Keratinocyte (primary cell): ENCODE results near the gene CRLF3. TPM values are rescaled to one million over a fixed set of nuclear protein-coding genes. Genes with fewer than 3 reads are reported as not detected.

Experiments used
- DNase-seq: peaks from one replicate; pipeline ENCODE4 v3.0.0-alpha.2; 2011; ENCODE audit warnings: low read depth, missing footprints, low spot score
- FAIRE-seq: peaks from 2 replicates; lab custom pipeline; 2011; peaks lifted over from hg19 to GRCh38; lab: Jason Lieb, UNC
- H2AFZ ChIP-seq: 2 replicates; pipeline ENCODE4 v1.6.0; 2012; ENCODE audit warnings: low read length, control low read depth, inconsistent platforms; ENCODE audit not compliant: control insufficient read depth
- H3K27ac ChIP-seq: 2 replicates; pipeline ENCODE4 v1.5.1; 2011; ENCODE audit warnings: low read length; ENCODE audit not compliant: control insufficient read depth, insufficient read depth
- H3K27me3 ChIP-seq: 3 replicates; pipeline ENCODE4 v1.6.0; 2011; ENCODE audit warnings: low read length; ENCODE audit not compliant: control insufficient read depth, insufficient read depth; ENCODE audit errors: extremely low read depth
- H3K36me3 ChIP-seq, 2 experiments: 2 replicates in 1 of 2; 3 replicates in 1 of 2; pipeline ENCODE4 v1.5.1; 2011; ENCODE audit warnings: low read length in 2 of 2, mild to moderate bottlenecking in 1 of 2; ENCODE audit not compliant: control insufficient read depth in 2 of 2, insufficient read depth in 2 of 2; ENCODE audit errors: extremely low read depth in 1 of 2
- H3K4me1 ChIP-seq: 3 replicates; pipeline ENCODE4 v1.5.1; 2011; ENCODE audit warnings: low read length; ENCODE audit not compliant: control insufficient read depth, insufficient read depth; ENCODE audit errors: extremely low read depth
- H3K4me2 ChIP-seq: 3 replicates; pipeline ENCODE4 v1.6.0; 2011; ENCODE audit warnings: low read depth, low read length; ENCODE audit not compliant: control insufficient read depth, insufficient read depth; ENCODE audit errors: extremely low read depth
- H3K4me3 ChIP-seq, 3 experiments: fragments of 200-600 bp in 1 of 3; sonication (generic) in 1 of 3; 2 replicates in 2 of 3; 3 replicates in 1 of 3; pipeline ENCODE4 v1.5.1; 2011 to 2016; ENCODE audit warnings: low read length in 3 of 3, mild to moderate bottlenecking in 3 of 3, control low read depth in 2 of 3, inconsistent platforms in 1 of 3, low read depth in 1 of 3, mixed read lengths in 1 of 3, mixed run types in 1 of 3, moderate library complexity in 1 of 3; ENCODE audit not compliant: control insufficient read depth in 2 of 3, insufficient read depth in 2 of 3; ENCODE audit errors: extremely low read depth in 1 of 3
- H3K79me2 ChIP-seq: 2 replicates; pipeline ENCODE4 v1.6.0; 2012; ENCODE audit warnings: low read length; ENCODE audit not compliant: control insufficient read depth, insufficient read depth
- H3K9ac ChIP-seq: 3 replicates; pipeline ENCODE4 v1.6.0; 2011; ENCODE audit warnings: low read length; ENCODE audit not compliant: control insufficient read depth, insufficient read depth; ENCODE audit errors: extremely low read depth
- H3K9me1 ChIP-seq: 3 replicates; pipeline ENCODE4 v1.6.0; 2011; ENCODE audit warnings: low read length; ENCODE audit not compliant: control insufficient read depth, insufficient read depth; ENCODE audit errors: extremely low read depth
- H3K9me3 ChIP-seq: 2 replicates; pipeline ENCODE4 v1.5.1; 2012; ENCODE audit warnings: low read depth, low read length; ENCODE audit not compliant: control insufficient read depth
- H4K20me1 ChIP-seq: 3 replicates; pipeline ENCODE4 v1.6.0; 2011; ENCODE audit warnings: low read length; ENCODE audit not compliant: control insufficient read depth, insufficient read depth; ENCODE audit errors: extremely low read depth
- EZH2 ChIP-seq: IDR thresholded peaks from one replicate; pipeline ENCODE4 v1.6.1; 2012; ENCODE audit warnings: inconsistent platforms, mild to moderate bottlenecking, low read length, moderate library complexity
- dilution Hi-C: fragments of 300-500 bp; cut with MboI; formaldehyde crosslinking; loops from one replicate; pipeline ENCODE4 v1.7.0; 2020; ENCODE audit warnings: low sequenced_read_pairs; ENCODE audit not compliant: extremely low pct_ligation_motif_present
- polyA plus RNA-seq, 5 experiments: library from polyadenylated mRNA; depleted of rRNA in 3 of 5; stranded (reverse) in 3 of 5; stranded (forward) in 1 of 5; unstranded in 1 of 5; fragments of >200 nt; gene quantifications; 1 replicate in 1 of 5; 2 replicates in 3 of 5; 3 replicates in 1 of 5; pipeline versions ENCODE4 v1.2.1 to v1.2.3, GENCODE V29; 2011 to 2012; ENCODE audit warnings: missing spikeins in 2 of 5, low read depth in 1 of 5, low replicate concordance in 1 of 5
- TF ChIP-seq, protein P1 (sequence below), 3 experiments: IDR thresholded peaks in 1 of 3; conservative IDR thresholded peaks in 1 of 3; optimal IDR thresholded peaks in 1 of 3; 2 replicates in 2 of 3; 3 replicates in 1 of 3; pipeline versions ENCODE3 to v1.5.1; 2011; ENCODE audit warnings: low read length in 3 of 3, mild to moderate bottlenecking in 3 of 3, moderate library complexity in 2 of 3, control low read depth in 1 of 3, inconsistent platforms in 1 of 3; ENCODE audit not compliant: insufficient read depth in 2 of 3; ENCODE audit errors: extremely low read depth in 1 of 3

CRLF3 gene
- polyA plus RNA-seq, 1 donor (not counting 4 experiments of a cell fraction or from before 2014, with no cell fraction given), result 22.4 TPM

DNA sequence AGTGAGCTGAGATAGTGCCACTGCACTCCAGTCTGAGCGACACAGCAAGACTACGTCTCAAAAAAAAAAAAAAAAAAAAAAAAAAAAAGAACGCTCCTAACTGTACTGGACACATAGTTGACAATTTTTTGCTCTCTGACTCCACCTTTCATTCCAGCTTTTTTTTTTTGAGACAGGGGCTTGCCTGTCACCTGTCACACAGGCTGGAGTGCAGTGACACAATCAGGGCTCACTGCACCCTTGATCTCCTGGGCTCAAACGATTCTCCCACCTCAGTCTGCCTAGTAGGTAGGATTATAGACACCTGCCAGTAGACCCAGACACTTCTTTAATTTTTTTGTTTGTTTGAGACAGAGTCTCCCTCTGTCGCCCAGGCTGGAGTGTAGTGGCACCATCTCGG lies 2.6 kb upstream of the CRLF3 start:
- Histone ChIP-seq H3K4me3 (no peak overlapping the region), H3K9ac (no peak overlapping the region), H3K27ac (no peak overlapping the region), H3K79me2 (peaks cover 26% of the 10 kb centered on the region), H3K9me3 (no peaks in the 10 kb centered on the region), H3K36me3 (no peaks in the 10 kb centered on the region), H2AFZ (no peak overlapping the region), H3K4me1 (peaks cover 26% of the 10 kb centered on the region), H4K20me1 (no peaks in the 10 kb centered on the region), H3K27me3 (no peaks in the 10 kb centered on the region), H3K4me2 (no peak overlapping the region), H3K9me1 (peaks cover 3% of the 10 kb centered on the region)
- dilution Hi-C loops, result no loop called here
- no peak for FAIRE-seq
- no peak for DNase-seq
- TF ChIP-seq, protein P1, sequence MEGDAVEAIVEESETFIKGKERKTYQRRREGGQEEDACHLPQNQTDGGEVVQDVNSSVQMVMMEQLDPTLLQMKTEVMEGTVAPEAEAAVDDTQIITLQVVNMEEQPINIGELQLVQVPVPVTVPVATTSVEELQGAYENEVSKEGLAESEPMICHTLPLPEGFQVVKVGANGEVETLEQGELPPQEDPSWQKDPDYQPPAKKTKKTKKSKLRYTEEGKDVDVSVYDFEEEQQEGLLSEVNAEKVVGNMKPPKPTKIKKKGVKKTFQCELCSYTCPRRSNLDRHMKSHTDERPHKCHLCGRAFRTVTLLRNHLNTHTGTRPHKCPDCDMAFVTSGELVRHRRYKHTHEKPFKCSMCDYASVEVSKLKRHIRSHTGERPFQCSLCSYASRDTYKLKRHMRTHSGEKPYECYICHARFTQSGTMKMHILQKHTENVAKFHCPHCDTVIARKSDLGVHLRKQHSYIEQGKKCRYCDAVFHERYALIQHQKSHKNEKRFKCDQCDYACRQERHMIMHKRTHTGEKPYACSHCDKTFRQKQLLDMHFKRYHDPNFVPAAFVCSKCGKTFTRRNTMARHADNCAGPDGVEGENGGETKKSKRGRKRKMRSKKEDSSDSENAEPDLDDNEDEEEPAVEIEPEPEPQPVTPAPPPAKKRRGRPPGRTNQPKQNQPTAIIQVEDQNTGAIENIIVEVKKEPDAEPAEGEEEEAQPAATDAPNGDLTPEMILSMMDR (optimal IDR thresholded peaks at IDR 0.05 in 1 of 3, IDR thresholded peaks at IDR 0.05 in 1 of 3, conservative IDR thresholded peaks at IDR 0.05 in 1 of 3; ENCODE audit: extremely low read depth in 1 of 3, insufficient read depth in 2 of 3, low read length in 3 of 3), result no peak
- TF ChIP-seq EZH2, result no peak

DNA sequence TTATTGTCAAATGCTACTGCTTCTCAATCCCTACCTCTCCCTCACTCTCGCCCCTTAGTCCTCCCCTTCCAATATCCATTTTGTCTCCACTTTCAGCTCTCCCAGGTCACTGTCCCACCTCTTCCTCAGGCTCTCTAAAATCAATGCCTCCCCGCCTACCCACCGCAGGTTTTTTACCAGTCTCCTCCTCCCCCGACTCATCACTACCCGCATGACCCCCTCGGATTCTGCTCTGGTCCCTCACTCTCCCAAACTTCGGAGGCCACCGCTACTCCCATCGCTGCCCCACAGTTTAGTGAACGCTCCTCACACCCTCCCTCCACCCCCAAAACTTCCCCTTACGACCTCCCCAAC lies 513 bp downstream of the CRLF3 start:
- Histone ChIP-seq H3K36me3 (no peaks in the 10 kb centered on the region), H2AFZ (peak overlapping the region; percentile 94), H3K9me3 (no peaks in the 10 kb centered on the region), H3K9ac (peak overlapping the region; percentile 92), H3K27me3 (no peaks in the 10 kb centered on the region), H3K4me1 (peaks cover 27% of the 10 kb centered on the region), H4K20me1 (no peaks in the 10 kb centered on the region), H3K79me2 (peaks cover 54% of the 10 kb centered on the region), H3K9me1 (peaks cover 4% of the 10 kb centered on the region), H3K27ac (peak overlapping the region; percentile 82), H3K4me2 (peak overlapping the region; percentile 72), H3K4me3 (peak overlapping the region; percentile 97 to 100 (median 97))
- dilution Hi-C loops, result no loop called here
- no peak for TF ChIP-seq EZH2
- TF ChIP-seq, protein P1 (optimal IDR thresholded peaks at IDR 0.05 in 1 of 3, IDR thresholded peaks at IDR 0.05 in 1 of 3, conservative IDR thresholded peaks at IDR 0.05 in 1 of 3; ENCODE audit: extremely low read depth in 1 of 3, insufficient read depth in 2 of 3, low read length in 3 of 3), result no peak
- DNase-seq (no peak), FAIRE-seq (no peak)
